ENCODE results near the gene ERMN. TPM values are rescaled to one million over a fixed set of nuclear protein-coding genes. Genes with fewer than 3 reads are reported as not detected.

The ERMN gene
- total and polyA plus RNA-seq, 8 donors: 0.06 to 0.37 (median 0.23) TPM; not detected in 1

DNA sequence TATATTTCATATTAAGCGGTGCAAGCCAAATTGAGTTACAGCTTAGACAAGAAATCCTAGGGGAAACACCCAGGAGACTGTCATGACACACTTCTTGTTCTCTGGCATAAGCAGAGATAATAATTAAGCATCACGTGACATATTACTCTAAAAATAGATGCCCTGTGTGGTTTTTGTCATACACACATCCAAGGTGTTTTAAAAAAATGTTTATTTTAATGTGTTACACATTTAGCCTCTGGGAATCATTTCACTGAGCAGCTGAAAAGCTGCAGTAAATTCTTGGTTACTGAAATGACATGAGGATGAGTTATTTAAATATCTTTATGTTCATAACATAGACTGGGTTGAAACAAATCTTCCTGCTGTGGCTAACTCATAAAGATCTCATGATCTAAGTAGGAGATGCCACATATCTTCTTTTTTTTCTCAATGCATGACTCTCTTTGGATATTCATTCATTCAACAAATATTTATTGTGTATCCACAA, 38.0 kb upstream of the ERMN start:
- Histone ChIP-seq H3K27me3 (no peaks in the 10 kb centered on the region), H3K27ac (no peak overlapping the region), H3K4me3 (no peak overlapping the region), H3K4me1 (no peaks in the 10 kb centered on the region), H3K36me3 (no peaks in the 10 kb centered on the region), H3K9me3 (peaks cover 0 to 8% of the 10 kb centered on the region in 2 donors)
- ATAC-seq: no peak
- no peak for DNase-seq
- intact Hi-C loops (cut with DNase I): no loop called here
- TF ChIP-seq, protein P1, sequence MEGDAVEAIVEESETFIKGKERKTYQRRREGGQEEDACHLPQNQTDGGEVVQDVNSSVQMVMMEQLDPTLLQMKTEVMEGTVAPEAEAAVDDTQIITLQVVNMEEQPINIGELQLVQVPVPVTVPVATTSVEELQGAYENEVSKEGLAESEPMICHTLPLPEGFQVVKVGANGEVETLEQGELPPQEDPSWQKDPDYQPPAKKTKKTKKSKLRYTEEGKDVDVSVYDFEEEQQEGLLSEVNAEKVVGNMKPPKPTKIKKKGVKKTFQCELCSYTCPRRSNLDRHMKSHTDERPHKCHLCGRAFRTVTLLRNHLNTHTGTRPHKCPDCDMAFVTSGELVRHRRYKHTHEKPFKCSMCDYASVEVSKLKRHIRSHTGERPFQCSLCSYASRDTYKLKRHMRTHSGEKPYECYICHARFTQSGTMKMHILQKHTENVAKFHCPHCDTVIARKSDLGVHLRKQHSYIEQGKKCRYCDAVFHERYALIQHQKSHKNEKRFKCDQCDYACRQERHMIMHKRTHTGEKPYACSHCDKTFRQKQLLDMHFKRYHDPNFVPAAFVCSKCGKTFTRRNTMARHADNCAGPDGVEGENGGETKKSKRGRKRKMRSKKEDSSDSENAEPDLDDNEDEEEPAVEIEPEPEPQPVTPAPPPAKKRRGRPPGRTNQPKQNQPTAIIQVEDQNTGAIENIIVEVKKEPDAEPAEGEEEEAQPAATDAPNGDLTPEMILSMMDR (IDR thresholded peaks at IDR 0.05): no peak

DNA sequence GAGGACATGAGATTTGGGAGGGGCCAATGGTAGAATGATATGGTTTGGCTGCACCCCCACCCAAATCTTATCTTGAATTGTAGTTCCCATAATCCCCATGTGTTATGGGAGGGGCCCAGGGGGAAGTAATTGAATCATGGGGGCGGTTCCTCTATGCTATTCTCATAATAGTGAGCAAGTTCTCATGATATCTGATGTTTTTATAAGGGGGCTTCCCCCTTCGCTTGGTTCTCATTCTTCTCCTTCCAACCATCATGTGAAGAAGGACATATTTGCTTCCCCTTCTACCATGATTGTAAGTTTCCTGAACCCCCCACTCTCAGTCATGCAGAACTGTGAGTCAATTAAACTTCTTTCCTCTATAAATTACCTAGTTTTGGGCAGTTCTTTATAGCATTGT, 37.0 kb upstream of the ERMN start:
- DNase-seq: no peak
- Histone ChIP-seq H3K9me3 (peaks cover 0 to 8% of the 10 kb centered on the region in 2 donors), H3K27ac (no peak overlapping the region), H3K36me3 (no peaks in the 10 kb centered on the region), H3K4me1 (no peaks in the 10 kb centered on the region), H3K4me3 (no peak overlapping the region), H3K27me3 (no peaks in the 10 kb centered on the region)
- TF ChIP-seq, protein P1 (IDR thresholded peaks at IDR 0.05): no peak
- intact Hi-C loops (cut with DNase I): no loop called here
- no peak for ATAC-seq

DNA sequence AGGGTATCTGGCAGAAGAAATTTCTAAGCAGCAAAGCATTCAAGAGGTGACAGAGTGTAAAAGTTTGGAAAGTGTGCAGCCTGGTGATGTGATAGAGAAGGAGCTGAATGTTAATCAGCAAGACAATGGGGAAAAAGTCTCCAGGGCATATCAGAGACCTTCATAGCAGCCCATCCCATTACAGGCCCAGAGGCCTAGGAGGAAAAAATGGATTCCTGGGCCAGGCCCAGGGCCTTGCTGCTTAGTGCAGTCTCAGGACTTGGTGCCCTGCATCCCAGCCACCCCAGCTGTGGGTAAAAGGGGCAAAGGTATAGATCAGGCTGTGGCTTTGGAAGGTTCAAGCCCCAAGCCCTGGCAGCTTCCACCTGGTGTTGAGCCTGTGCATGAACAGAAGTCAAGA, 35.9 kb upstream of the ERMN start:
- intact Hi-C loops (cut with DNase I): no loop called here
- no peaks in the 10 kb centered on the region for H3K36me3 ChIP-seq
- TF ChIP-seq, protein P1 (IDR thresholded peaks at IDR 0.05): no peak
- H3K27ac ChIP-seq: no peak overlapping the region
- DNase-seq (no peak), ATAC-seq (no peak)
- no peaks in the 10 kb centered on the region for H3K4me1 ChIP-seq
- peaks cover 0 to 8% of the 10 kb centered on the region in 2 donors for H3K9me3 ChIP-seq
- no peak overlapping the region for H3K4me3 ChIP-seq
- no peaks in the 10 kb centered on the region for H3K27me3 ChIP-seq

DNA sequence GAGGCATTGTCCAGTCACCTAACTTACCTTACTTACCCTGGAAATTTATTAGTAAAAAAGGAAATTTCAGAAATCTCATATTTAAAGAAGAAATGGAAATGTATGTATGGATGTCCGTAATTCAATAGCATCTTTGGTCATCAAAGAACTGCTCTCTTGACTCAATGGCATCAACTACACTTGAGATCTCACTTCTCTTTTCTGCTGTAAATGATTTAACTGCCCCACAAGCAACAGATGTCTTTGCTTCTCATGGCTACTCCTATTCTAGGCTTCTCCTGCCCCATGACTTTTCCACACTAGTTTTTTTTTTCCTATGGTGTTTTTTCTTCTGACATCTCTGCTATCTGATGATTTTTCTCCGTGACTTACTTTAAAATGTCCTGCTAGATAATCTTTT, 34.0 kb upstream of the ERMN start:
- Histone ChIP-seq H3K27ac (no peak overlapping the region), H3K36me3 (no peaks in the 10 kb centered on the region), H3K27me3 (no peaks in the 10 kb centered on the region), H3K4me3 (no peak overlapping the region), H3K4me1 (no peaks in the 10 kb centered on the region), H3K9me3 (peaks cover 0 to 8% of the 10 kb centered on the region in 2 donors)
- DNase-seq (no peak), ATAC-seq (no peak)
- intact Hi-C loops (cut with DNase I): no loop called here
- TF ChIP-seq, protein P1 (IDR thresholded peaks at IDR 0.05): no peak

DNA sequence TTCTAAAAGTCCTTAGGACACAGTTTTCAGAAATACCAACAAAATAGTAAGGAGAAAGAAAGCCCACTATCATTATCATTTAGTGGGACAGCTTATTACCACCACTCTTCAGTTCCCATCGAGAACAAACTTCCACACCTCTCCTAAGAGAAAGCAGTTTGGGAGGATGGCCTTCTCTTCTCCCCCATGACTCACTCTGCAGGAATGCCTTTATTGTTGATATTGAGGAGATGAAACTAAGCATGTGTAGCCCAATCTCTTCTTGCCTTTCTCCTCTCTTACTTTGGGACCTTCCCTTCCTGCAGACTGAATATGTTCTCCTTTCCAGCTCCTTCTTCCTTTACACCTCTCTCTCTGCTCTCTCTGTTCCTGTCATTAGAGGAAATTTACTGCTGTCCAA, 30.0 kb upstream of the ERMN start:
- ATAC-seq: no peak
- H3K27ac ChIP-seq: no peak overlapping the region
- H3K4me3 ChIP-seq: no peak overlapping the region
- H3K27me3 ChIP-seq: no peaks in the 10 kb centered on the region
- no peaks in the 10 kb centered on the region for H3K36me3 ChIP-seq
- TF ChIP-seq, protein P1 (IDR thresholded peaks at IDR 0.05): no peak
- intact Hi-C loops (cut with DNase I): no loop called here
- no peaks in the 10 kb centered on the region for H3K4me1 ChIP-seq
- no peak for DNase-seq
- no peaks in the 10 kb centered on the region for H3K9me3 ChIP-seq
